GM15510 (cell line): ENCODE measurements around the gene DNM2.

Experiments
- POLR2A ChIP-seq: IDR thresholded peaks from 3 replicates; pipeline ENCODE4 v1.6.1; 2011; ENCODE audit warnings: borderline replicate concordance; ENCODE audit not compliant: insufficient read length; ENCODE audit errors: extremely low read depth

DNM2 gene

DNA sequence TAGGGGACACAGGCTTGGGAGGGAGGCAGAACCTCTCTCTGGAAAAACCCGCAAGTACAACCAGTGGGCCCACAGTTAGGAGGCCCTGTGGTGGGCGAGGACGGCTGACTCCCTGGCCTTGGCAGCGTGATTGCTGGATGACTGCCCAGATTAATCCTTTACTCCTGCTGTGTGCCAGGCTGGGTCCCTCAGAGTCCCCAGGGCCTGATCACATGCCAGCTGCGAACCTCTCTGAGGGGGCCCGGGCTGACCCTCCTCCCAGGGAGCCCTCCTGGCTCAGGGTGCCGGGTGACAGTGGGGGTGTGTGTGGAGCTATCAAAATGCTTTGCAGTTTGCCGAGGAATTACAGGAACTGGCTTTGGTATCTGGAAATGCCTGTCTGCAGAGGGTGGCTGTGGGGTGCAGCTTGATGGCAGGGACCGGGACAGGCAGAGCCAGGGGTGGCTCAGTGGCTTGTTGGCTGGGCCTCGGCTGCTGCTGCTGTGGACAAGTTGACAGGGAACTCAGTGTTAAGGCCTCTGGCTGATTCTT is 48.9 kb downstream of the DNM2 start:
- no peak for TF ChIP-seq POLR2A

DNA sequence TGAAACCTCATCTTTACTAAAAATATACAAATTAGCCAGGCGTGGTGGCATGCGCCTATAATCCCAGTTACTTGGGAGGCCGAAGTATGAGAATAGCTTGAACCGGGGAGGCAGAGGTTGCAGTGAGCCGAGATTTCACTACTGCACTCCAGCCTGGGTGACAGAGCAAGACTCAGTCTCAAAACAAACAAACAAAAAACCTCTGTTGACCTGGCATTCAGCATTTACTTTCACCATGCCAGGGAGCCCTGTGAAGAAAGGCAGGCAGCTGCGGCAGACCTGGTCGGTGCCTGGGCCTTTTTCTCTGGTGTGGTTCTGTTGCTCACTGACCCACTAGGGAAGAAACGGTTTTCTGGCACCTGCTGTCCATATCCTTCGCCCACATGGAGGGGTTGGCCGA is 49.8 kb downstream of the DNM2 start:
- TF ChIP-seq POLR2A = no peak

DNA sequence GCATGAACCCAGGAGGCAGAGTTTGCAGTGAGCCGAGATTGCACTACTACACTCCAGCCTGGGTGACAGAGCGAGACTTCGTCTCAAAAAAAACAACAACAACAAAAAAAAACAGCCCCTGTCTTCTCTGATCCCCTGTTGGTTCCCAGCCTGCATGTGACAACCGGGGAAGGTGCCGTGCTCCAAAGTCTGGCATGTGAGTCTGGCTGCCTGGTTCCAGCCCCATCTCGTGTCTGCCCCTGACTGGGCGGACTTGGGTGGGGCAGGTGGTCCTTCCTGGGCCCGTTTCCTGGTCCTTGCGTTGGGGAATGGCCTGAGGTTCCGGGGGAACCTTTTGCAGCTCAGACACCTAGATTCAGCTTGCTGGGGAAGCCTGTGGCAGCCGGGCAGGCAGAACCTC is 50.5 kb downstream of the DNM2 start:
- no peak for TF ChIP-seq POLR2A

DNA sequence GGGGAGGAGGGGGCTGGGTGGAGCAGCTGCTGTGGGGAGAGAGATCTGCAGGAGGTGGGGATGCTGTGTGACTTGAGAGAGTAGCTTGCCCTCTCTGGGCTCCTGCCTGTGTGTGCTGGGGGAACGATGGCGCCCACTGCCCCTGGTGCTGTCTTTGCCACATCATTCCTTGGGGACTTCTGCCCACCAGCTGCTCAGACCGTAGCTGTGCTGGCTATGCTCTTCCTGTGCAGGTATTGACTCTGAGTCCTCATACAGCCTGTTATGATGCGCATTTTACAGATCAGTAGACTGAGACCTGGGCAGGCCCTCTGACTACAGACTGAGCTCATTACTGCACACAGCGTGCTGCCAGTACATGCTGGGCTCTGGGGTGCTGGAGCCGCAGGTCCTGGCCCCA is 51.1 kb downstream of the DNM2 start:
- no peak for TF ChIP-seq POLR2A

DNA sequence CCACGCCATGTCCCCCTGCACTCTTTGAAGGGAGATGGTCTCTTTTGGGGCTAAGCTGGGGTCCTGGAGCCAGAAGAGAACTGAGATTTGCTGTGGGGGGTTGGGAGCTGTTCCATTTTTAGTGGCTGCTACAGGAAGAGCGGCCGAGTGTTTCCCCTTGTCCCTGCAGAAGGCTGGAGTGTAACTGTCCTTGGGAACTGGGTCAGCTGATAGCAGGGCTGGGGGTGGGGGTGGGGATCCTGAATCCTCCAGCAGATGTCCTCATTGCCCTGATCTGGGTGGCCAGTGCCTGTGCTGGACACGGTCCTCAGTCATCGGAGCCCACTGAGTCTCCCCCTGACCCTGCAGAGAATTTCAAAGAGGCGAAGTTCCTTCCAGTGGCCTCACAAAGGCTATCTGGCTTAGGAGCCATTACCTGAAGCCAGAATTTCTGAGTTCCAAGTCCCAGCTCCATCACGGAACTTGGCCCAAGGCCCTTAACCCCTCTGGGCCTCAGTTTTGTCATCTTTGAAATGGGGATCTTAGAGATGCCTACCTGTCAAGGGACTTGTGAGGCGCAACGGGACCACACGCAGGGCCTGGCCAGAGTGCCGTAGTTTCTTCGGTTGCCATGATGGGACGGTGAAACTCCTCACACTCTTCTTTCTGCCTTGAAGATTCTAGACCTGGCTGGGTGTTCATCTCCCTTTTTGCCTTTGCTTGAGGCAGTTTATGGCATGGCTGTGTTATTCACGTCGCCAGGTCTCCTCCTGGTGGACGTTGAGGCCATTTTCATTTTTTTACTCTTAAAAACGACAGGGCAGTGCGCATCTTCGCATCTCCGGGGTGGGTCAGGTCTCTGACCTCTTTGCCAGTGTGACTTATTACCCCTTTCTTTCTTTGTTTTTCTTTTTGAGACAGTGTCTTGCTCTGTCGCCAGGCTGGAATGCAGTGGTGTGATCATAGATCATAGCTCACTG is 51.9 kb downstream of the DNM2 start:
- no peak for TF ChIP-seq POLR2A

DNA sequence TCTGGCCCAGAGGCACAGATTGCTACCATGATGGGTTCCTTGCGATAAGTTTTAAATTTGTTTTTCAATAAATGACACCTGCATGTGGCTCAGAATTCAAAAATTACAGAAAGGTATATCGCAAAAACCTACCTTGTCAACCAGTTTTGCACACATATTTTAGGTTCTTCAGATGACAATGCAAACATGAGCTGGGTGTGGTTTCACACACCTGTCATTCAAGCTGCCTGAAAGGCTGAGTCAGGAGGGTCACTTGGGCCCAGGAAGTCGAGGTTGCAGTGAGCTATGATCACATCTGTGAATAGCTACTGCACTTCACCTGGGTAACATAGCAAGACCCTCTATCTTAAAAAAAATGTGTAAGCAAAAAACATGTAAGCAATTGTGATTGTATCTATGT is 56.1 kb downstream of the DNM2 start:
- TF ChIP-seq POLR2A = no peak

DNA sequence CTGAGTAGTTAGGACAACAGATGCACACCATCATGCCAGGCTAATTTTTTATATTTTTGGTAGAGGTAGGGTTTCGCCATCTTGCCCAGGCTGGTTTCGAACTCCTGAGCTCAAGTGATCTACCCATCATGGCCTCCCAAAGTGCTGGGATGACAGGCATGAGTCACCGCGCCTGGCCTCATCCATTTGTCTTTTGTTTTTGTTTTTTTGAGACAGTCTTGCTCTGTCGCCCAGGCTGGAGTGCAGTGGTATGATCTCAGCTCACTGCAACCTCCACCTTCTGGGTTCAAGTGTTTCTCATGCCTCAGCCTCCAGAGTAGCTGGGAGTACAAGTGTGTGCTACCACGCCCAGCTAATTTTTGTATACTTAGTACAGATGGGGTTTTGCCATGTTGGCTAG is 57.0 kb downstream of the DNM2 start:
- no peak for TF ChIP-seq POLR2A

DNA sequence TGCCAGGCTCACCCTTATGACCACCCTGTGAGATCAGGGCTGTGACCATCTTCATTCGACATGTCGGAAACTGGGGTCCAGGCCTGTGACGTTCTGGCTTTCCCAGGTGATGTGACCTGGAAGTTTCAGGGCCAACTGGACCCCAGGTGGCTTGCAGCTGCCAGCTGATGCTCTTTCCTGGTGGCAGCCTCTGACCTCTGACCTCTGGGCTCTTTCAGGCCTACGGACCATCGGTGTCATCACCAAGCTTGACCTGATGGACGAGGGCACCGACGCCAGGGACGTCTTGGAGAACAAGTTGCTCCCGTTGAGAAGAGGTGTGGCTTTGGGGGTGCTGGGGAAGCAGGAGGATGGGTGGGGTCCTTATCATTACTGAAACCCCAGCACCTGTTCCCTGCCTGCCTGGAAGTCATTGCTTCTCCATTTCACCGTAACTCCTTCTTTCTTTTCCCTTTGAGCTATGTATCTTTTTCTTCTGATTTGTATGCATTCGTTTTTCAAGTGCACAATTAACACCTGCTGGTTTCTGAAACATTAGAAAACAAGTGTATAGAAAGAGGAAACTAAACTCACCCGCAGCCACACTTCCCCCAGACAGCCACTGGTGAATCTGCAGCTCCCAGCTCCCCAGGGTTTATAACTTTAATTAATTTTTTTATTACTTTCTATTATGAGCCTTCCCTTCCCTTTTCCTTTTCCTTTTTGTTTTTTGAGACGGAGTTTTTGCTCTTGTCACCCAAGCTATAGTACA is 59.2 kb downstream of the DNM2 start:
- TF ChIP-seq POLR2A = no peak

DNA sequence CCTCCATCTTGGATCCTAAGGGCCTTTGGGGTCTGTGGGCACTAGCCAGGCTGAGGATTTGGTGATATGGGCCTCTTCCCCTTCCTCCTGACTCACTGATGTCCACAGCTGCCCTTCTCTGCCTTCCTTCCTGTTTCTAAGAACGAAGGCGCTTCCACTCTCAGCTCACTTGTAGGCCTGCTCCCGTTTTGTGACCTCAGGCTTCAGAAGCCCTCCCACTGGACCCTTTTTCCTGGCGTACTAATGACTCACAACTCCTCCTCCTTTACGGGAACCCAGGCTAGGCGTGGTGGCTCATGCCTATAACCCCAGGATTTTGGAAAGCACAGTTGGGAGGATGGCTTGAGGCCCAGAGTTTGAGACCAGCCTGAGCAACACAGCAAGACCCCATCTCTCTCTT is 62.5 kb downstream of the DNM2 start:
- TF ChIP-seq POLR2A = no peak

DNA sequence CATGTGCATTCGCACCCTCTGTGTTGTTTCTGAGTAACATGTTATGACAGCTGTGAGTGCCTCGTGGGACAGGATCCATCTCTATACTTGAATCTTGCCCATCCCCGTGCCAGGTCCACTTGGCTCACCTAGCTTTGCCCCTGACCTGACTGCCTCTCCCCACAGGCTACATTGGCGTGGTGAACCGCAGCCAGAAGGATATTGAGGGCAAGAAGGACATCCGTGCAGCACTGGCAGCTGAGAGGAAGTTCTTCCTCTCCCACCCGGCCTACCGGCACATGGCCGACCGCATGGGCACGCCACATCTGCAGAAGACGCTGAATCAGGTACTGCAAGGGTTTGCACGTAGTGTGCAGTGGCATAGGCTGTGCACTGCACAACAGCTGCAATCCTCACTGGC is 64.9 kb downstream of the DNM2 start:
- TF ChIP-seq POLR2A = no peak

DNA sequence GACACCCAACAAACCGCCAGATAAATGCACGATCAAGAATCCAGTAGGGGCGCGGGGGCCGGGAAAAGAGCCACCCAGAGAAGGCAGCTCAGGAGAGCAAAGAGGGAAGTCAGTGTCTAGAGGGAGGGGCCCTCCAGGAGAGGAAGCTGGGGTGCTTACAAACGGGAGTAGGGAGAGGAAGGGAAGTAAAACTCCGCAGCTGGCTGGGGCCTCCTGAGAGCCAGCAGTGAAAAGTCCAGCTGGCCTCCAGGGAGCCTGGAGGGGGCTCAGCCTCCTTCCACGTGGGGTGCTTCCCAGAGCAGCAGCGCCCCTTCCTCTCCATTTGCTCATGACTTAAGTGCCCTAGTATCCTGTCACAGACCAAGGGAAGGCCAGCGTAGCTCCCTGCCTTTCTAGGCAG is 66.4 kb downstream of the DNM2 start:
- no peak for TF ChIP-seq POLR2A

DNA sequence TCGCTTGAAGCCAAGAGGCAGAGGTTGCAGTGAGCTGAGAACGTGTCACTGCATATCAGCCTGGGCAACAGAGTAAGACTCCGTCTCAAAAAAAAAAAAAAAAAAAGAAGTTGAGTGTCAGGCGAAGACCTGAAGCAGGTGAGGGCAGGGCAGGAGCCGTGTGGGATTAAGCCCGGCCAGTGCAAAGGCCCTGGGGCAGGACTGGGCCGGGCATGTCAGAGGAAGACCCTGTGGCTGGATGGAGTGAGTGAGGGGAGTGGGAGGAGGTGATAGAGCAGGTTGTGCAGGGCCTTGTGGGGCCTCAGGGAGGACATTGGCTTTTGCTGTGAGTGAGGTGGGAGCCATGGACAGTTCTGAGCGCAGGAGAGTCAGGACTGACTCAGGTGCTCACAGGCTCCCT is 70.3 kb downstream of the DNM2 start:
- no peak for TF ChIP-seq POLR2A

DNA sequence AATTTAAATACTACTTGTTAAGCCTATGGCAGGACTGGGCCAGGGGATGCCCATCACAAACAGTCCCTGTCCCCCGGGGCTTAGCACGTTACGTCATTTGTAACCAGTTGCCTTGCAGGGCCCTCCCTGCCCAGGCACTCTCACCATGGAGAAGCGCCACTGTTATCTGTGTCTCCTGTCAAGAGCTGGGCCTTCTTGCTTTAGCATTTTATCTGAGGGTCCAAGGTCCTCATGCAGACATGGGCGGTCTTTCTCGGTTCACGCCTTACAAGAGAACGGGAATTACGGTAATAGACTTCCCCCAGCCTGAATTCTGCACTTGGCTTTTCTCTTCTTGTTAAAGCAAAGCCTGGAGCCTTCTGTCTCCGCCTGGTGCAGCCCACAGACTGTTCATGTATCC is 72.0 kb downstream of the DNM2 start:
- no peak for TF ChIP-seq POLR2A

DNA sequence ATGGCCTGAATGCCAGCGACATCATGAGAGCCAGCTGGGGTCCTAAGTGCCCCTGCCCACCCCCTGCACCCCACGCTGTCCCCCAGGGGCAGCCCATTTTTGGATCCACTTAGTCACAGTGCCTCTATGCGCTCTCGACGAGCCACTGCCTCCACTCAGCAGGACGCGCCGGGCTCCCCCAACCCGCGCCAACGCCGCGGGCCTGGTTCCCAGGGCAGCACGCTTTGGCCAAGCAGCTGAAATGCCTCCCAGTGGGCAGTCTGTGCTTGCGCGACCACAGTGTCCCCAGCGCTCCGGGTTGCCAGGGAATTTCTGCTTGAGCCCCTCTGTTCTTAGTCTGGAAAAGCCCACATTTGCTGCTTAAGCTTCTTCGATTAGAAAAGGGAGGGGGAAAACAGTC is 78.8 kb downstream of the DNM2 start:
- no peak for TF ChIP-seq POLR2A

DNA sequence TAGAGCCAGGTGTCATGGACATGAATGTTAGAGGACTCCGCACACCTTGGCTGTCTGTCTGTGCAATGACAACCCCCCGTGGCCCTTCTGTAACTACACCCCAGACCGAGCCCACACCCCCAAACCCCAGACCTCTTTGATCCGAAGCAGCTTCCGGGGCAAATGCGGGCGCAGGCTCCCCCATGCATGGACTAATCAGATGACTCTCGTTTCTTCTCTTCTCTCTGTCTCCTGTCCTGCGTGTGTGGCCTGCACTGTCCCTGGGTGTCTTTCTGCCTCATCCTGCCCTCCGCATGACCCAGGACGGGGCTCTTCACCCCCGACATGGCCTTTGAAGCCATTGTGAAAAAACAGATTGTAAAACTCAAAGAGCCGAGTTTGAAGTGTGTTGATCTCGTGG is 79.2 kb downstream of the DNM2 start:
- no peak for TF ChIP-seq POLR2A
